Neural crest cell (in vitro differentiated cells): ENCODE measurements around the gene CDH12. TPM values are rescaled to one million over a fixed set of nuclear protein-coding genes. Genes with fewer than 3 reads are reported as not detected.

Source experiments
- DNase-seq: peaks from one replicate; pipeline ENCODE4 v3.0.0; 2021; ENCODE audit warnings: low read depth, mixed read lengths, low spot score
- H3K27ac Mint-ChIP-seq: one replicate; pipeline ENCODE4 v1.8.0; 2021; ENCODE audit warnings: mild to moderate bottlenecking, mixed read lengths; ENCODE audit not compliant: unreplicated experiment
- H3K27me3 Mint-ChIP-seq: 2 replicates; pipeline ENCODE4 v1.8.0; 2021; ENCODE audit warnings: low read depth, mild to moderate bottlenecking, mixed read lengths
- H3K36me3 Mint-ChIP-seq: 2 replicates; pipeline ENCODE4 v1.8.0; 2021; ENCODE audit warnings: low read depth, mild to moderate bottlenecking, mixed read lengths
- H3K4me1 Mint-ChIP-seq: 2 replicates; pipeline ENCODE4 v1.8.0; 2021; ENCODE audit warnings: mixed read lengths
- H3K4me3 Mint-ChIP-seq: one replicate; pipeline ENCODE4 v1.8.0; 2021; ENCODE audit warnings: mild to moderate bottlenecking, mixed read lengths
- H3K9me3 Mint-ChIP-seq: 2 replicates; pipeline ENCODE4 v1.8.0; 2021; ENCODE audit warnings: mixed read lengths
- CTCF ChIP-seq: fragments of 200-600 bp; sonication (generic); conservative IDR thresholded peaks from 2 replicates; pipeline ENCODE4 v1.5.0; 2021; ENCODE audit warnings: antibody characterized with exemption, mild to moderate bottlenecking
- total RNA-seq: library from RNA; stranded (reverse); gene quantifications from 2 replicates; pipeline ENCODE4 v1.2.1, GENCODE V29; 2021

The CDH12 gene
- total RNA-seq, 1 donor from 2014 or later = 0.07 TPM

GRCh38 chr5:21806943-21807342 is 1046.2 kb downstream of the CDH12 start:
- Mint-ChIP-seq H3K4me1 (no peaks in the 10 kb centered on the region), H3K9me3 (no peaks in the 10 kb centered on the region), H3K27me3 (no peaks in the 10 kb centered on the region), H3K27ac (no peak overlapping the region), H3K36me3 (no peaks in the 10 kb centered on the region), H3K4me3 (no peak overlapping the region)
- DNase-seq = no peak
- TF ChIP-seq CTCF = no peak

- Mint-ChIP-seq H3K4me3 (no peak overlapping the region), H3K27ac (no peak overlapping the region), H3K9me3 (no peaks in the 10 kb centered on the region), H3K27me3 (no peaks in the 10 kb centered on the region), H3K4me1 (no peaks in the 10 kb centered on the region), H3K36me3 (no peaks in the 10 kb centered on the region)
- TF ChIP-seq CTCF = no peak
- DNase-seq = no peak
Observed at GRCh38 chr5:21806271-21806670, 1046.9 kb downstream of the CDH12 start.

GRCh38 chr5:21802869-21803490 is 1050.2 kb downstream of the CDH12 start:
- Mint-ChIP-seq H3K4me1 (no peaks in the 10 kb centered on the region), H3K27ac (no peak overlapping the region), H3K9me3 (peaks cover 10% of the 10 kb centered on the region), H3K36me3 (peaks cover 3% of the 10 kb centered on the region), H3K27me3 (no peaks in the 10 kb centered on the region), H3K4me3 (no peak overlapping the region)
- TF ChIP-seq CTCF = peak; percentile 85
- DNase-seq = no peak

- Mint-ChIP-seq H3K36me3 (peaks cover 3% of the 10 kb centered on the region), H3K4me3 (no peak overlapping the region)
Observed at GRCh38 chr5:21802100-21802499, 1051.0 kb downstream of the CDH12 start.

GRCh38 chr5:21792748-21793147 is 1060.4 kb downstream of the CDH12 start:
- Mint-ChIP-seq H3K36me3 (no peaks in the 10 kb centered on the region), H3K27ac (no peak overlapping the region), H3K9me3 (no peaks in the 10 kb centered on the region), H3K4me1 (no peaks in the 10 kb centered on the region), H3K27me3 (no peaks in the 10 kb centered on the region), H3K4me3 (no peak overlapping the region)
- no peak for DNase-seq
- no peak for TF ChIP-seq CTCF

More at GRCh38 chr5:21802100-21802499, 1051.0 kb downstream of the CDH12 start:
- peaks cover 10% of the 10 kb centered on the region for H3K9me3 Mint-ChIP-seq
- H3K4me1 Mint-ChIP-seq = no peaks in the 10 kb centered on the region
- no peak for DNase-seq
- no peaks in the 10 kb centered on the region for H3K27me3 Mint-ChIP-seq
- no peak overlapping the region for H3K27ac Mint-ChIP-seq
- TF ChIP-seq CTCF = no peak
